ENCODE data around the gene ELMO2.

DNA sequence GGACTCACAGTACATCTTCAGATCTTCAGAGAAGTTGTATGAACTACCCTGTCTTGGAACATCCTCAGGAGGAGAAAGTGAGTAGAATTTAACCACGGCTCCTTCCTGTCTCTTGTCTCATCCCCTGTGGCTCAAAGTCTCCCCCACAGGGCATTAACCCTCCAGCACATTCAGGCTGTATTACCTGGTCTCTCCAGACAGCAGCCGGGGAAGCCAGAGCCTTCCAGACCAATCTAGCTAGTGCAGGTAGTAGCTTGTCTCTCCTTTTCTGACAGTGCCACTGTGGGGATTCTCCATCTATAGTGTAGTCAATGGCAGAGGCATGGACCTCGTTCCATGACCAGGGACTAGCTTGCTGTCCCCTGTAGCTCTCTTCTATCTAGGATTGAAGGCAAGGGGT, 16.9 kb upstream of the ELMO2 start:
- TF ChIP-seq, protein P1, sequence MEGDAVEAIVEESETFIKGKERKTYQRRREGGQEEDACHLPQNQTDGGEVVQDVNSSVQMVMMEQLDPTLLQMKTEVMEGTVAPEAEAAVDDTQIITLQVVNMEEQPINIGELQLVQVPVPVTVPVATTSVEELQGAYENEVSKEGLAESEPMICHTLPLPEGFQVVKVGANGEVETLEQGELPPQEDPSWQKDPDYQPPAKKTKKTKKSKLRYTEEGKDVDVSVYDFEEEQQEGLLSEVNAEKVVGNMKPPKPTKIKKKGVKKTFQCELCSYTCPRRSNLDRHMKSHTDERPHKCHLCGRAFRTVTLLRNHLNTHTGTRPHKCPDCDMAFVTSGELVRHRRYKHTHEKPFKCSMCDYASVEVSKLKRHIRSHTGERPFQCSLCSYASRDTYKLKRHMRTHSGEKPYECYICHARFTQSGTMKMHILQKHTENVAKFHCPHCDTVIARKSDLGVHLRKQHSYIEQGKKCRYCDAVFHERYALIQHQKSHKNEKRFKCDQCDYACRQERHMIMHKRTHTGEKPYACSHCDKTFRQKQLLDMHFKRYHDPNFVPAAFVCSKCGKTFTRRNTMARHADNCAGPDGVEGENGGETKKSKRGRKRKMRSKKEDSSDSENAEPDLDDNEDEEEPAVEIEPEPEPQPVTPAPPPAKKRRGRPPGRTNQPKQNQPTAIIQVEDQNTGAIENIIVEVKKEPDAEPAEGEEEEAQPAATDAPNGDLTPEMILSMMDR (IDR thresholded peaks at IDR 0.05), result no peak
- TF ChIP-seq ZFX (IDR thresholded peaks at IDR 0.05; ENCODE audit: borderline replicate concordance), result no peak

All from 22Rv1 (cell line).